Measurements from ENCODE around the gene JAM3.

Gene JAM3

DNA sequence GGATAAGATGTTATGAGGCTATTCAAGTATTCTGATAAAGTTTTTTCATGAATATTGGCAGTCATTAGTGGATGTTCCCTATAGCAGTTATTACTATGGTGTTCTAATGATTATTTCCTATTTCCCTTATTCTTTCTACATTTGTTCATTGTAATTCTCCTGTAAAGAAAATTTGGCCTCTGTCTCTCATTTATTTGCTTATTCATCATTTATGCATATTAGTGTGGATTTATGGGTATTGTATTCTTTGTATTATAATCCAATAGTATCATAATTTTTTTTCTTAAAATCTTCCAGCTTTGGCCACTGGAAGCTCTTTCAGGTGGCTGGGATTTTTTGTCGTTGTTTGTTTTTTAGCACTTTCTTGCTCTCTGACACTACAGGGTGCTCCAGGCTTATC lies 47.3 kb downstream of the JAM3 start:
- no peak for DNase-seq

GRCh38 chr11:134118006-134118405 lies 49.1 kb downstream of the JAM3 start:
- no peak for DNase-seq

- DNase-seq: no peak
Observed at GRCh38 chr11:134119094-134119493, 50.2 kb downstream of the JAM3 start.

DNA sequence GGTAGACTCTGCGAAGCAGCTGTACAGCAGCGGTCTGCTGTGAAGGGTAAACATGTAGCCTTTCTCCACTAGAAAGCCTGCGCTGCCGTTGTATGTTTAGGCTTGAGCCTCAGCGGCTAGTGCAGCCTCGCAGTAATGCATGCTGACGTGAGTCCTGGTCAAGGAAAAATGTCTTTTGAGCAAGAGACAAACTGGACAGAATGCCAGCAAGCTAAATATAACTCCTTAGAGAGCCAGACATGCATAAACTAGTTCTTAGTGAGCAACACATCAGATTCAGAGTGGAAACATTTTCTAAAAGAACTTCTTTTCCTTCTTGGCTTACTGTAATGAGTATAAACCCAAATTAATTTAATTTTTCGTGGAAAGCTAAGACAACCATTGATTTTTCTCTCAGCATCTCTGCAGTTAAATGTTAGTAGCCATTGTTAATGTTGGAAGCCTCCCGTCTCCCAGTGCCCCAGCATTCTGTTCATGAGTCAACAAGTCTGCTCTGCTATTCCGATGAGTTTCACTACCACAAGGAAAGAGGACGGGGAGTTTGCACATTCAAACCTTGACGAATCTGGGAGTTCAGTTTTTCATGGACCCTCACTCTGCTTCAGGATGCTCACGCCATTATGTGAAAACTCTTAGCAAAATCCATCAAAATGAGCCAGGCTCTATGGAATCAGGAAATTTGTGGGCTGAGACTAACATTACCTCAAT lies 51.4 kb downstream of the JAM3 start:
- no peak for DNase-seq

- no peak for DNase-seq
Observed at GRCh38 chr11:134120921-134121526, 52.2 kb downstream of the JAM3 start.

DNA sequence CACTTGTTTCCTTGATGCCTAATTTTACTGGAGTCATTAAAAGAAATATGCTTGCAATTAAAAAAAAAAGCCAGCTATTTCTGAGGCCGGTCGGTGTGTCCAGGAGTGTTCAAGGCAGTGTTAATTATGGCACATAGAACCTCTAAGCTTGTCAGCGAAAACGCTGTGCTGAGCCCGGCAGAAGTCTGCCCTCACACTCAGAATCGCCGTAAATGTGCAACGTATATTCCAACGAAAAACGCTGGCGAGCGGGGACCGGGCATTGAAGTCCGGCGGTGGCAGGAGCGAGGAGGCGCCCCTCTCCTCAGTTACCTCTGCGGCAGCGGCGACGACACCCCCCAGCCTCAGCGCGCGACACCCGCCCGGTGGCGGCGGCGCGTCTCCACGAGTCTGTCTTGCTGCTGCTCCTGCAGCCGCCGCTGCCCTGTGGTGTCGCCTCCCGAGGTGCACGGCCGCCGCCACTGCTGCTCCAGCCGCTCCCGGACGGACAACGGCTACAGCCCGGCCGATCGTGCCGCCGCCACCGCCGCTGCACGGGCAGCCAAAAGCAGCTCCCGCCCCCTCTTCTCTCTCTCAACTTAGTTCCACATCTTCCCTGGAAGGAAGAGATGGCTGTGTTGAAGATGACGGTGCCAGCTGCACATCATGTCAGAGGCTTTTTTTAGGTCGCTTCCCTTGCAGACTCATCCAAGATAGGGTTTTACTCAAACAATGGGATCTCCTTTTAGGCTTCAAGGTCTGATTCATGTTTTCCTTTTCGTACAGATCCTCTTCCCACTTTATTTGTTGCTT lies 56.0 kb downstream of the JAM3 start:
- no peak for DNase-seq

- no peak for DNase-seq
Observed at GRCh38 chr11:134125507-134125906, 56.6 kb downstream of the JAM3 start.

- DNase-seq: no peak
Observed at GRCh38 chr11:134126217-134126822, 57.4 kb downstream of the JAM3 start.

GRCh38 chr11:134131628-134132244 lies 62.9 kb downstream of the JAM3 start:
- DNase-seq: no peak

GRCh38 chr11:134132808-134133207 lies 63.9 kb downstream of the JAM3 start:
- no peak for DNase-seq

DNA sequence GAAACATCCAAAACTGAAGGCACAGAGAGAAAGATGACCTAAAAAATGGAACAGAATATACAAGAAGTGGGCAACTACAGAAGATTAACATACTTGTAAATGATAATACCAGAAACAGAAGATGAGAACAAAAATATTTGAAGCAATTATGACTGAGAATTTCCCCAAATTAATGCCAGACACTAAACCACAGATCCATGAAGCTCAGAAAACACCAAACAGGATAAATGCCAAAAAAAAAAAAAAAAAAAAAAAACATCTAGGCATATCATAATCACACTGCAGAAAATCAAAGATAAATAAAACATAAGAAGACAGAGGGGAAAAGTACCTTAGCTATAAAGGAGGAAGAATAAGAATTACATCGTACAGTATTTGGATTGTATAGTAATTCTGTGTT lies 65.3 kb downstream of the JAM3 start:
- no peak for DNase-seq

DNA sequence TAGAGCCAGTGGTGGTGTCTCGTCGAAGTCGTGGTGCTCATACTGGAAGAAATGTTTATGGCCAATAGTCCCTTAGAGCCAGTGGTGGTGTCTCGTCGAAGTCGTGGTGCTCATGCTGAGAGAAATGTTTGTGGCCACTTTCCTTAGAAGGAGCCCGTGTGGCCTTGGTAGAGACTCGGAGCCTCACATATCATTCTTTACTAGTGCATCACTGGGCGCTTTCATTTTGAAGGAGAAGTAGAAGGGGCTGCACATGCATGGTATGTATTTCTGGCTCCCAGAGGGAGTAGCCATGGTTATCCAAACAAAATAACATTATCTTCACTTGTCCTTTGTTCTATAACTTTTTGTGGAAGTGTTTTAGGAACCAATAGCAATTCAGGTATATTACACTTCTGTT lies 69.5 kb downstream of the JAM3 start:
- DNase-seq: no peak

DNA sequence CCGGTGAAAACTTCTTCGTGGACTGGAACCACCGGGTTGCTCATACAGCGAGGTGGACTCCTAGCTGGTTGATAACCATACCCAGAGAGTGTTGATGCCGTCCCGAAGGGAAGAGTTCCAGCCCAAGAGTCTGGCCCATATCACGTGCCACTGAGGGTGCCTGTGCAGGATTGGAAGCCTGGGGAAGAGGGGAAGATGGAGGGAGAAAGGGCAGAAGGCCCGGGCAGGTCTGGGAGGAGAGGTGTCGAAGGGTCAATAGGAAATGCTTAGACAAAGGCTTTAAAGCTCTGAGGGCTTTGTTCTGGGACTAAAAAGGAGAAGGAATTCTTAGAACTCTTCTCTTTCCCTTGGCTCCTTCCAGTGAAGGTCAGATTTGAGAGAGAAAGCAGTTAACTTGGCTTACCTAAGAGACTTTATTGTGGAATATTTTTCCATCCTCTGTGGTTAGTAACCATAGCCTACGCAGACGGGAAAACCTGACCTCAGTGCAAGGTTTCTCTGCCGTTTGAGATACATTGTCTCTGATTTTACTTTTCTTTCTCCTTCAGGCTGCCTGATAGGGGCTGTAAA lies 70.5 kb downstream of the JAM3 start:
- no peak for DNase-seq

DNA sequence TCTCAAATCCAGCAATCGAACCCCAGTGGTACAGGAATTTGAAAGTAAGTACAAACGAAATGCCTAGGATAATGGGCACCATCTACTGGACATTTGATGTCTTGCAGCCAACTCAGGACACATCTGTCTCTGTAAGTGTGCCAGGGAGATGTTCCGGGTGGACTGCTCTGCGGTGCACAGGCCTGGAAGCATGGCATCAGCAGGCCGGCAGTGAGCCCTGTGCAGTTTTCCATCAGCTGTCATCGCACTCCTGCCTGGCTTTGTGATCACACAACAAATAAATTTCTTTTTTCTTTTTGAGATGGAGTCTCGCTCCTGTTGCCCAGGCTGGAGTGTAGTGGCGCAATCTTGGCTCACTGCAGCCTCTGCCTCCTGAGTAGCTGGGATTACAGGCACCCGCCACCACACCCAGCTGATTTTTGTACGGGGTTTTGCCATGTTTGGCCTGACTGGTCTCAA lies 71.0 kb downstream of the JAM3 start:
- DNase-seq: peak; percentile 47

- DNase-seq: no peak
Observed at GRCh38 chr11:134140961-134141490, 72.2 kb downstream of the JAM3 start.

DNA sequence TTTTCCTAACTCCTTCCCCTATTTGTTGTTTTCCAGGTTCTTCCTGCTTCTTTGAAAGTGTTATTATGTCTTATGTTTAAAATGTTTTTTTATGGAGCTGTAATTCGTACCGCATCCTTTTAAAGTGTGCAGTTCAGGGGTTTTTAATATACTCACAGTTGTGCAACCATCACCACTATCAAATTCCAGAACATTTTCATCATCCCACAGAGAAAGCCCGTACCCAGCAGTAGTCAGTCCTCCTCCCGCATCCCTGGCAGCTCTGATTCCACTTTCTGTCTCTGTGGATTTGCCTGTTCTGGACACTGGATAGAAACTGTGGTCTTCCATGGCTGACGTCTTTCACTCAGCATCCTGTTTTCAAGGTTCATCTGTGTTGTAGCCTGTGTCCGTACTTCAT lies 73.7 kb downstream of the JAM3 start:
- no peak for DNase-seq

DNA sequence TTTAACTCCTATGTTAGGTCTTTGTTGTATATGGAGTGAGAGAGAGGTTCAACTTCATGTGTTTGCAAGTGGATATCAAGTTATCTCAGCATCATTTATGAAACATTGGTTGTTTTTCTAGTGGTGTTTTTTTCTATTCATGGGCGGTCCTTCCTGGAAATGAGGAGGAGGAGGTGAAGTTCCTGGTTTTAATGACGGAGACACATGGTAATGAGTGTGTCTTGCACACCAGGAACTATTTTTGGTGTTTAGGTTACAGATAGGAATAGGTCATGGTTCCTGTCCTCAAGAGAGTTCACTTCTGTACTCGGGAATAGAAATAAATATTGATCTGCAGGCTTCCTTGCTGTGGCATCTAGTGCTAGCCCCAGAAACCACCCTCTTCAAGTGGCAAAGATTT lies 74.9 kb downstream of the JAM3 start:
- DNase-seq: no peak

- no peak for DNase-seq
Observed at GRCh38 chr11:134144744-134145143, 75.9 kb downstream of the JAM3 start.

- DNase-seq: no peak
Observed at GRCh38 chr11:134145715-134146114, 76.8 kb downstream of the JAM3 start.

DNA sequence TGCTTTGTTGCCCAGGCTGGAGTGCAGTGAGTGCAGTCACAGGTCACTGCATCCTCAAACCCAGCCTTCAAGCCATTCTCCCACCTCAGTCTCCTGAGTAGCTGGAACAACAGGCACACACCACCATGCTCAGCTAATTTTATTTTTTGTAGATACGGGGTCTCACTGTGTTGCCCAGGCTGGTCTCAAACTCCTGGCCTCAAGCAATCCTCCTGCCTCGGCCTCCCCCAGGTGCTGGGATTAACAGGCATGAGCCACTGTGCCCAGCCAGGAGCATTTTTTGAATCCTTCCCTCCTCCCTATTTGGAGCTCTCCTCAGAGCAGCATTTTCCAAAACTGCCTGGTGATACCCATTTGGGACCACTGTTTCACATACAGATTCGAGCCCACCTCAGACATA lies 77.7 kb downstream of the JAM3 start:
- no peak for DNase-seq

GRCh38 chr11:134149371-134149770 lies 80.5 kb downstream of the JAM3 start:
- DNase-seq: no peak

DNA sequence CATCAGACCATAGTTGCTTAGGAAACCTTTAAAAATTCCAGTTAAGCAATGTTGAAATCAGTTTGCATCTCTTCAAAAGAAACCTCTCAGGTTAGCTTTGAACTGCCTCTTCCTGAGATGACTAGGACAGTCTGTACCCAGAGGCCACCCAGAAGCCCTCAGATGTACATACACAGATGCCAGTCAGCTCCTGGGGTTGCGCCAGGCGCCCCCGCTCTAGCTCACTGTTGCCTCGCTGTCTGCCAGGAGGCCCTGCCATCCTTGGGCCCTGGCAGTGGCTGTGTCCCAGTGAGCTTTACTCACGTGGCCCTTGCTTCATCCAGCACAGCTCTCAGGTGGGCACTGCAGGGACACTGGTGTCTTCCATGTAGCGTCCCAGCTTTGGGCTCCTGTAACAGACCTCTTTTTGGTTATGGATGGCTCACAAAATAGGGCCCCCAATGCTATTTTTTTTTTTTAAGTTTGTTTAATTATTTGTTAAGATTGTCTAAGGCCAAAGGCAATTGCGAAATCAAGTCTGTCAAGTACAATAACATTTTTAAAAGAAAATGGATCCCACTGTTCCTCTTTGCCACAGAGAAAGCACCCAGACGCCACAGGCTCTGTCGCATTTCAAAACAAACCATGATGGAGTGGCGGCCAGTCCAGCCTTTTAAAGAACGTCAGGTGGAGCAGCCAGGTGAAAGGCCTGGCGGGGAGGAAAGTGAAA lies 81.5 kb downstream of the JAM3 start:
- no peak for DNase-seq

Data from CD4-positive, alpha-beta T cell treated with Interleukin-4 for 4 hours (primary cell).